HK-2 (cell line): ENCODE data around the gene RFX4.
A peak's percentile ranks its signal among the peaks of the same experiment; 100 is the strongest.
"Not testable (repeated sequence)": the region's sequence is repeated elsewhere in the genome, so short reads cannot be mapped to it uniquely, and the experiment has no call there.

Experiments
- DNase-seq: peaks from one replicate; pipeline ENCODE4 v3.0.0-alpha.2; 2018; ENCODE audit not compliant: unreplicated experiment

The RFX4 gene

DNA sequence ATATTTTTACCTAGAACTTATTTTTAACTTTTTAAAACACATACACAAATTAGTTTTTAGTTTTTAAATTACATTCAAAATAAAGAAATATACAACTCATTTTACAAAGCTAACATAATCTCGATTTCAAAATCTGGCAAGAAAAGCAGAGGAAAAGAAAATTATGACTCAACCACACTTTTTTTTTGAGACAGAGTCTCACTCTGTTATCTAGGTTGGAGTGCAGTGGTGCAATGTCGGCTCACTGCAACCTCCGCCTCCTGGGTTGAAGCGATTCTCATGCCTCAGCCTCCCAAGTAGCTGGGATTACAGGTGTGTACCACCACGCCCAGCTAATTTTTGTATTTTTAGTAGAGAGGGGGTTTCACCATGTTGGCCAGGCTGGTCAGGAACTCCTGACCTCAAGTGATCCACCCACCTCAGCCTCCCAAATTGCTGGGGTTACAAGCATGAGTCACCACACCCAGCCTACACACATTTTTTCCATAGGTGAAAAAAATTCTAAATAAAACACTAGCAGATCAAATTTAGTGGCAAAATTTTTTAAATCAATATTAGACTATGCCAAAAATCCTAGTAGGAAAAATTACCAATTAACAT lies 143.9 kb downstream of the RFX4 start:
- not testable (repeated sequence) for DNase-seq

DNA sequence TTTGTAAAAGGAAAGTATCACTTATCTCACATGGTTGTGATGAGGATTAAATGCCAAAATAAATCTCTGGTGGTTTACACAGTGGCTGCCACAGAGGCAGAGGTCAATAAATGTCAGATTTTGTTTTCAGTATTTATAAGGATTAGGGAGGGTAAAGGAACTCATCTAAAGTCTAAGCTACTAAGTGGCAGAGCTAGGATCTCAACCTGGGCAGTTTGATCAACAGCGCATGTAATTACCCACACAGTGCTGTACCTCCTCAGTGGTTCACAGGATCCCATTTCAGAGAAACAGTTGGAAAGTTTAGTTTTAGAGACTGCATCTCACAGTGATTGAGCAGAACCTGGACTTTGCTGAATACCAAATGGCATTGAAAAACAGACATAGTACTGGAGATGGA lies 146.8 kb downstream of the RFX4 start:
- DNase-seq = no peak

- no peak for DNase-seq
These were observed 150.1 kb downstream of the RFX4 start for GRCh38 chr12:106732890-106733289.

DNA sequence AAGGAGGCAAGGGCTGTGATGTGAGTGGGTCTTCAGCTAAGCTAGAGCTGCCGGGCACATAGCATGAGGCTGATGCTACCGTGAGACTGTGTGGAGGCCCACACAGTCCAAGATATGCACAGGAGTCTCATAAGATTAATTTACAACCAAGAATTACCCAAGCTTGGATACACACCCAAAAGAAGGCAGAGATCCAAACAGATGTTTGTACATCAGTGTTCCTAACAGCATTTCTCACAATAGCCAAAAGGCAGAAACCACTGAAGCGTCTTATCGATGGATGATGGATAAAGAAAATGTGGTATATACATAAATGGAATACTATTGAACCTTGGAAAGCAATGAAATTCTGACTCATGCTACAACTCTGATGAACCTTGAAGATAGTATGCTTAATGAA lies 150.9 kb downstream of the RFX4 start:
- no peak for DNase-seq

DNA sequence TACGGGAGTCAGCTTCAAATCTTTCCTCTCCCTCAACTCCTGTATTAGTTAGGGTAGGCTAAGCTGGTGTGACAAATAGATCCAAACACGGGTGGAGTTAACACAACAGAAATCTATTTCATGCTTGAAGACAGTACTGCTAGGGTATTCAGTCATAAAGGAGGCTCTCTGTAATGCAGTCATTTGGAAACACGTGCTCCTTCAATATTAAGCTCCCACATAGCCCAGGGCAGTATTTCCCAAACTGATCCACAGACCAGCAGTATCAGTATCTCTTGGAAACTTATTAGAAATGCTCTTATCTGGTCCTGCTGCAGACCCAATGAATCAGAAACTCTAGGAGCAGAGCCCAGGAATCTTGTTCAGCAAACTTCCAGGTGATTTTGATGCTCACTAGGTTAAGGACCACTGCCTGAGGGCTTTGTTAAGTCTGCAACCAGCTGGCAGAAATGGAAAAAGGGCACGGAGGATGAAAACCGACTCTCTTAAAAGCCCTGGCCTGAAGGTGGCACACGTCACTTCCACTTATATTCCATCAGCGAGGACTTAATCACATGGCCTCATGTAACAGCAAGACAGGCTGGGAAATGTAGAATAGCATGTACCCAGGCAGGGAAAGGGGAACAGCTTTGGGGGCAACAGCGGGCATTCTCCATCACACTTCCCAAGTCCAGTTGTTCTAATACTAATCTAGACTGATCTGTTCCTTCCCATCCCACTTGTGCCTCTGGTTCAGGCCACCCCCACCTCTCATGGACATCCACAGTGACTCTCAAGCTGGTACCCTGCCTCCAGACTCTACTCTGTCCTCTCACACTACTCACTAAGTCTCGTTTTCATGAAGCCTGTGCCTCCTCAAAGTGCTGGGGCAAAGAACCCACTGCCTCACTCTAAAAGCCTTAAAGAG lies 153.5 kb downstream of the RFX4 start:
- DNase-seq = no peak

DNA sequence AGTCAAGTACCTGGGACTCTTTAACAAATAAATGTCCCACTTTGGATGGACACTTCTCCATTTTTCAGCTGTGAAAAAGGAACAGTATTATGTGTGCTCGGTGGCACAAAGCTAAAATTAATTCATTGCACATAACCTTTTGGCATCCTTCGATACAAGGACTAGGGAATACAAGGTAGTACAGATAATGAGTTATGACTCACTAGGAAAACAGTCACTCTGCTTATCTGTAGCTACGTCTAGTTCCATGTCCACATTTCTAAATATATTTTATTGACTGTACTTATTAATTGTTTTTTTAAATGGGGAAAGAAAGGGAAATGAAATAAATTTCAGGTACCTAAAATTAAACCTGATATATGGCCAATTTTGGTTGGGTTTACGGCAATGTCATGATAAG lies 156.5 kb downstream of the RFX4 start:
- no peak for DNase-seq

DNA sequence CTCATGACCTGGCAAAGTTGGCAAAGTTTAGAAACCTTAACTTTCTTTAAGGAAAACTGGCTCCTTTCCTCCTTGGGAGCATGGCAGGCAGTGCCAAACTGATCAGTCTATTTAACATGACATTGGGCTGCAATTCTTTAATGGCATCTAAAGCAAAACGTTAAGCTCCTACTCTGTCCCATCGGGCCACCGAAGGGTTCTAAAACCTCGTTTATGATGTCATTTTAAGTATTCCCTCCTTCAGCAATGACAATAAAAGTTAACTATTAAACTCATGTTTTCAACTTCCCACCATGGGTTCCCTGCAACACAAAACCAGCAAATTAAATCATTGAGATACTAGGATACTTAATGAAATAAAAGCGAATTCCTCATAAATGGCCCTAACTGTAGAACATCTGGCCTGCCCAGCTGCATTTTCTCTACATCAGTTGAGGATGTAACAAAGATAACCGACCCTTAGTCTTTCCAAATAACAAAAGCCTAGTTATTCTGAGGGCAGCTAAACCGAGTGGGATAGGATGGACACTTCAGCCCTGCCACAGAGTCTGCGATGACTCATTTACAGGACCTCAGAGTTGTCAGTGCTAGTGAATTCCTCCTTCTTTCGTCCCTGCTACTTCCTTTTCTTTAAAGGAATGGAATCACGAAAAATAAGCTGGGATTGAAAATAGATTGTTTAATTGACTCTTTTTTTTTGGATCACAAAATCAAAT lies 157.2 kb downstream of the RFX4 start:
- DNase-seq = peak; percentile 7

GRCh38 chr12:106740818-106741217 lies 158.0 kb downstream of the RFX4 start:
- no peak for DNase-seq

GRCh38 chr12:106741247-106741646 lies 158.4 kb downstream of the RFX4 start:
- no peak for DNase-seq

DNA sequence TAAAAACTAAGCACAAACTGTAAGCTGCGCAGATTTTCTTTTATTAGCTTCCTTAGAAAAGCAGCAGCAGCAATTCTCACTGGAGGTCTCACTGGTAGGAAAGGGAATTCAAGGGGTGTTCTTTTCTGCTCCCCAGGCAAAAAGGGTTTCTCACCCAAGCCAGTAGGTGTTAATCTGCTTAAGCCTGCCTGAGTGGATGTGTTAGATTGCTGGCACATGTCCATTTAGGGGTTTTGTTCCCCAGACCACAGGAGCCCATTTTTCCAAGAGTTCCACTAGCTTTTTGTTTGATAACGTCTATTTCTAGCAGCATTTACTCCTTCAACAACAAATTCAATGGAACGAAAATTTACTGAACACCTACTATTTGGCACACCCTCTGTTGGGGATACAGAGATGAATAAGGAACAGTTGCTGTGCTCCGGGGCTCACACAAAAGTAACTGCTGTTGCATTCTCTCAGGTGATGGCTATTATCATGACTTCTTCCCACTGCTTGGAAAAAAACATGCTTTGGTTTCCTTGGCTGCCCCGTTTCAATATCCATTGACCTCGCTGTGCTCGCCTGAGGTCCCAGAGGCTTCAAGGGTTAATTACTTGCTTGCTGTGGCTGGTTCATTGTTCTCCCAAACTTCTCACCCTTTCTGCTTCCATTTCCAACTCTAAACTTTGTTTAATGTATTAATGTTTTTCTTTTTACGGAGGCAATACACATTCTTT lies 160.6 kb downstream of the RFX4 start:
- no peak for DNase-seq

DNA sequence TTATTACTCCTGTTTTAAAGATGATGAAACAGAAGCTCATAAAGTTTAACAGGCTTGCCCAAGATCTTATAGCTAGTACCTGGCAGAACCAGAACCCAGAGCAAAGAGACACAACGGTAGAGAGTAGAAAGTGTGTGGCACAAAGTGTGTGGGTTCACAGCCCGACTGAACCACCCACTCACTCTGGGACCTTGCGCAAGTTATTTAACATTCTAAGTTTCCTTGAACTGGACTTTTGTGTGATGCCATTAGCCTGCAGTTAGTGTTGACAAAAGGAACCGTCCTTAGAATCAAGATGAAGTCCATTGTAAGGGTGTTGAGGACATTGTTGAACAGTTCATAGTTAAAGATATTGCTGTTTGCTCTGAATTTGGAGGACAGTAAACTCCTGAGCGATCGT lies 161.8 kb downstream of the RFX4 start:
- DNase-seq = no peak

GRCh38 chr12:106745181-106745745 lies 162.5 kb downstream of the RFX4 start:
- DNase-seq = no peak

DNA sequence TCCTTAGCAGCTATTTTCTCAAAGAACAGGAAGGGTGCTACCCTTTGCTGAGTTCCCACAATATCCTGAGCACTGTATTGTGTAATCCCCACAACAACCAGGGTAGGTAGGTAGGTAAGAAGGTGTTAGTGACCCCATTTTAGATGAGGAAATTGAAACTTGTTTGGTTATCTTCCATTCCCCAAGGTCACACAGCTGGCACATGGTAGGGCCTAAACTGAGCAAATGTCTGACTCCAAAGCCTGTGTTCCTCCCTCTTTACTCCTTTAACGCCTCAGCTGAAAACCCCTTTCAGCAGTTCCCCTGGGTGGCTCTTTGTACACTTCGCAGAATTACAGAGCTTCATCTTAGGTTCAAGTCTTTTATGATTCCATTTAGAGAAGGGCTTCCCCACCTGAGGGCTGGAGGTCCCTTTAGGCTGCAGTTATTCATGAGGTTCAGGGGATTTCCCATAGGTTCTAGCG lies 165.2 kb downstream of the RFX4 start:
- DNase-seq = no peak

GRCh38 chr12:106750524-106750923 lies 167.7 kb downstream of the RFX4 start:
- no peak for DNase-seq

GRCh38 chr12:106753526-106753925 lies 170.7 kb downstream of the RFX4 start:
- DNase-seq = no peak

- DNase-seq = no peak
These were observed 171.5 kb downstream of the RFX4 start for GRCh38 chr12:106754331-106754730.

DNA sequence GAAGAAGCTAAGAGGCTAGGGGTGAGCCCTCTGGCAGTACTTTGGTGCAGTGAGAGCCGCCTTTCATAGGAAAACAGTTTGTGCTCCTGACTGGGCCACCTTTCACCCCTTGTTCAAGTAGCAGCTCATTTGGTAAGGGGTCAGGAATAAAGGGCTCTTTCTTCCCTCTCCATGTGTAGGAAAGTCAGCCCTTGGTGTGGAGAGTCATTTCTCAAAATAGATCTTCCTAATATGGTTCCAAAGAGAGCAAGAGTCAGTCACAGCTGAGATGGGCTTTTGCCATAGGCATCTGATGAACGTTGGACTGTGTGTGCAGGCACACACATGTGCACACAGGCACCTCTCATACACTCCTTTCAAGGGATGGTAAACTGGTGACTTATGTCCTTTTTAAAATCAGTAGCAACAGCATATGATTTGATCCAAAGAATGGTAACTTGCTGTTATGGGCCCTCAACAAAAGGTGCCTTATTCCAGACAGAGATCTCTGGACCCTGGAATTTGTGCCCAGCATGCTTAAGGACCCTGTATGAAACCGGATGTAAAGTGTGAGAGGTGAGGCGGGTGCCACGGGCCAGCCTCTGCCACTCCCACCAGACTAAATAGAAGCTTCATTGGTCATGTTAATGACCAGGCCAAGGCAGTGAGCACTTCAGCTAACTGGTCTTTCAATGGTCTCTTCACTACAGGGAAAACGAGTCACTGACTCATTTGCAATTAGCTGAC lies 175.0 kb downstream of the RFX4 start:
- no peak for DNase-seq

DNA sequence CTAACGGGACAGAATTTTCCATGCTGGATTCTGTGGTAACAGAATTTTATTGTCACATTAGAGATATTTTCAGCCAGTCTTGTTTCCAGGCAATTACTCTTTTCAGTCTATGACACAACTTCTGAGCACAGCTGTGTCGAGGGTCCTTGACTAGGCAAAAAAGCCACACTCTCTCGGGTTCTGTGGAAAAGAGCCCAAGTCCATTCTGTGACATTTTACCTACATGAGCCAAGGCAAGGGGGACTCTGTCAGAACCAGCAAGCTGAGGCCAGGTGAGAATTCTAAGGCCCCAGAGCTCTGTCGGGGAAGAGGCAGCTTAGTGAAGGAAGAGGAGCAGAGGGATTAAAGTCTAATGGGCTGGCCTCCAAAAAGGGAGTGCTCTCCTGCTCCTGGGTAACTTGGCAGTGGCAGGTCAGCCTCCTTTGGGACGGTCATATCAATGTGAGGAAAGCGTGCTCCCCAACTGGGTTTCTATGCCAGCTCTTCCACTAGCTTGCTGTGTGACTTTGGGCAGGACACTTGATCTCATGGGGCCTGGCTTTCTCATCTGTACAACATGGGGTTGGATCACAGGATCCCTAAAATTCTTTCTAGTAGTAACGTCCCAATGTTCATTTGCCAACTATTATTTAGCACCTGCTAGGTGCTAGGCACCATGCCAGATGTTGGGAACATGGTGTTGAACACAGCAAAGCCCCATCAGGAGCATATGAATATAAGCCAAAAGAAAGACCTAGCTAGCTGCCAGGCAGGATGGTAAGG lies 175.7 kb downstream of the RFX4 start:
- DNase-seq = no peak

GRCh38 chr12:106759526-106760183 lies 176.9 kb downstream of the RFX4 start:
- no peak for DNase-seq

DNA sequence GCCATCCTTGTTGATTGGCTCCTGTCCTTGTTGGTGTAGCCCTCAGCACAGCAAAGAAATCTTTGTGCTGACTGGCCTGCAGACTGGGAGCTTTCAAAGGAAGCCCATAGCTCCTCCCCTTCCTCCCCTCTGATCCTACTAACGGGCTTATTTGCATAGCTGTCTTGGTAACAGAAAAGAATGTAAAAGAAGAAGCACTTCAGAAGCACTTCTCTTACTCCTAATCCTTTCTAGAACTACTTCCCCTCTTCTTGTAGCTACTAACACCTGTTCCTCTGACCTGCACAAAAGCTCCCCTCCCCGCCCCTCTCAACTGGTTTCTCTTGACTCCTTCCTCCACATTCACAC lies 177.4 kb downstream of the RFX4 start:
- no peak for DNase-seq
